ENCODE measurements around the gene ANTXR1.
A peak's percentile ranks its signal among the peaks of the same experiment; 100 is the strongest.

ANTXR1 gene

GRCh38 chr2:69007169-69007568 lies 5.8 kb upstream of the ANTXR1 start:
- no peak for DNase-seq

DNA sequence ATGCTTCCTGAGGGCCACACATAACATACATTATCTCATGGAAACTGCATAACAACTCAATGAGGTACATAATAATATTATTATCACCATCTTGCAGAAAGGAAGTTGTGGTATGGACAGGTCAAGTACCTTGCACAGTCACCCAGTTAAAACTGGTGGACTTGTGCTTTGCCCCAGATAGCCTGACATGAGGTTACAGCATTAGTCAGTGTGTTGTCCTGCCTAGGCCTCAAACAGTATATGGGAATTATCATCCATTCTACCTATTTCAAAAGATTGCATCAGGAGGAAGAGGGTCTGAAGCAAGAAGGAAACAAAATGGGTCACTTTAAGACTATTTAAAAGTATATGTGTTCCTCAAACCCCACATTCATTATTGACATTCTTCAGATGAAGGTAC lies 5.4 kb upstream of the ANTXR1 start:
- DNase-seq = no peak

- no peak for DNase-seq
These were observed 2.4 kb upstream of the ANTXR1 start for GRCh38 chr2:69010437-69011194.

GRCh38 chr2:69011611-69012157 lies 1.3 kb upstream of the ANTXR1 start:
- no peak for DNase-seq

DNA sequence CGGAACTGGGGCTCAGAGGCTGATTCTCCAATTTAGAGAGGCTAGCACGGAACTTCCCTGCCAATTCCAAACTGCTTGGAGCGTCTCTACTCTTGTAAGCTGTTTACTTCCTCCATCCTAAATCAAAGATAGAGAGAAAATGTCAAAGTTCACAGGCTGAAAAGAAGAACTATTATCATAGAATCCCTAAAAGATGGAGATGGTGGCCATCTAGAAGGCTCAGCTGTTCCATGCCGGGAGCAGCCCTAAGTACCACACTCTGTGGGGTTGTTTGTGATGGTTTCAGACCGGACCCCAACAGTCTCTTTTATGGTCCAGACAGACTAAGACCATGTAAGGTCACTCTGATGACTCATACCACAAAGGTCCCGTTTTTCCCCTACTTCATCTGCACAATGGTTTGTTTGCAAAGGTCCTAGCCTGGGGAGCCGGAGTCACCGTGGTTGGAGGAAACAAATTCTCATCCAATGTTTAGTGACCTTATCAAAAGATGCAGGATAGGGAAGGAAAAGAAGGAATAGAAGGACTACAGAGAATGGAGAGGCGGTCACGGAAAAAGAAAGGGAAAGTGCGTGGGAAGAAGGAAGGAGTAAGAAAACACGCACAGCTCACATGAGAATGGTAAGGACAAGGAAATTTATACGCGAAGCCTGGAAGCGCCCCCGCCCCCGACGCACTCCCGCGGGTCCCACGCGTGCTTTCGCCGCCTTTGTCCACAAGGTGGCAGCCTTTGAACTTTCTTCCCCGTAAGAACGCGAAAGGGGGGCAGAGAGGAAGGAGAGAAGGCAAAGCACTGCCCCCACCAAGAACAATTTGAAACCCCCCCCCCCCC lies 453 bp upstream of the ANTXR1 start:
- DNase-seq = peak in 13 of 14 donors; percentile 24 to 75 (median 52)

DNA sequence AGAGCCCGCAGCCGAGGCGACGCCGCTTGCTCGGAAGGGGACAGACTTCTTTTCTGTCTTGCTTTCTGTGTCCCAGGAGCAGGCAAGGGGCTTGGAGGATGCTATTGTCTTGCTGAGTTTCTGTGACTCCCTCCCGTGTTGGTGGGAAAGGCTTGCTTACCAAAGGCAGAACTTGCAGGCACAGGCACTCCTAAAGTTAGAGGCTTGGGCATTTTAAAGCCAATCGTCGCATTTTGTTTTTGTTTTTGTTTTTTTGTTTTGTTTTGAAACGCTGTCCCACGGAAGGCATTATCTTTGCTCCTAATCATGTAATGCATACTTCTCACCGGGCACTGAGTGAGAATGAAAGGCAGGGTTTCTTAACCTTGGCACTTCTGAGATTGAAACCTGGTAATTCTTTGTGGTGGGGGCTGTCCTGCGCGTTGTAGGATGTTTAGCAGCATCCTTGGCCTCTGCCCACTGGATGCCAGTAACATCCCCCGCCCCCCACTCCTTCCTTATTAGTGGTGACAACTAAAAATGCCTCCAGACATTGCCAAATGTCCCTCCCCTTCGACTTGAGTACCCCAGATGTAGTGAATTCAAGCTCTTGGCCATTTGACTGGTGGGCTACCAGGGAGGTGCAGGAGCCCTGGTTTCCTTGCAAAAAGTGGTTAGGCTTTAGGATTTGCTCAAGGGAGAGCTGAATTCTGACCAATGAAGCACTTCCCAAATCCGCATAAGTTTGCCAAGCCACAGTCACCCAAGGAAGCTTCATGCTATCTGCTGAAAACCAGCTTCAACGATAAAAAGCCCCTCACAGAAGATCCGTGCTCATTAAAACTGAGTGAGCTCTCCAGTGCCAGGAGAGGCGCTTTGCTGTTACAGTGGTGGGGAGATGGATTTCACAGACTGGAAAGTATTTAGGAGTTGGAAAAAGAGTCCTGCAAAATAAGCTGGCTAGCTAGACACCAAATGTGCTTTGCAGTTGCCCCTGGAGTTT lies 1.2 kb downstream of the ANTXR1 start:
- no peak for DNase-seq

GRCh38 chr2:69017080-69017479 lies 4.1 kb downstream of the ANTXR1 start:
- DNase-seq = no peak

GRCh38 chr2:69017835-69018234 lies 4.9 kb downstream of the ANTXR1 start:
- no peak for DNase-seq

DNA sequence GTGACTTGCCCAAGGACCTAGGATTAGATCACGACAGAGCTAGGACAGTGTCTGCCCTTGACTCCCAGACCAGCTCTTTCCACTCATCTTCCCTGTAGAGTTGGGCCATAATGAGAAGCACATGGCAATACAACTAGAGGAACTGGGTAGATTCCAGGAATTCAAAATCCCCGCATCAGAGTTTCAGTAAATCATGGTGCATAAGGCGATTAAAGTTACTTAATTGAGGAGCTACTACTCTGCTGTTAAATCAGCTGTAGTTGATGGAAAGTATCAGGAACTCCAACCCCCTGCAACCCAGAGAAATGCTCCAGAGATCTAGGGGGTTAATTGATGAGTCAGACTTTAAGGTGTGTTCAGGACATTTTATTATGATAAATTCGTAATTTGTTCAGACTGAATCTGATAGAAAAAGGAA lies 5.7 kb downstream of the ANTXR1 start:
- DNase-seq = no peak

- no peak for DNase-seq
These were observed 7.8 kb downstream of the ANTXR1 start for GRCh38 chr2:69020496-69021426.

- DNase-seq = no peak
These were observed 8.7 kb downstream of the ANTXR1 start for GRCh38 chr2:69021727-69022126.

- no peak for DNase-seq
These were observed 9.6 kb downstream of the ANTXR1 start for GRCh38 chr2:69022548-69022947.

GRCh38 chr2:69023236-69023635 lies 10.3 kb downstream of the ANTXR1 start:
- DNase-seq = no peak

GRCh38 chr2:69026026-69026425 lies 13.0 kb downstream of the ANTXR1 start:
- DNase-seq = peak in 1 of 14 donors; percentile 6

DNA sequence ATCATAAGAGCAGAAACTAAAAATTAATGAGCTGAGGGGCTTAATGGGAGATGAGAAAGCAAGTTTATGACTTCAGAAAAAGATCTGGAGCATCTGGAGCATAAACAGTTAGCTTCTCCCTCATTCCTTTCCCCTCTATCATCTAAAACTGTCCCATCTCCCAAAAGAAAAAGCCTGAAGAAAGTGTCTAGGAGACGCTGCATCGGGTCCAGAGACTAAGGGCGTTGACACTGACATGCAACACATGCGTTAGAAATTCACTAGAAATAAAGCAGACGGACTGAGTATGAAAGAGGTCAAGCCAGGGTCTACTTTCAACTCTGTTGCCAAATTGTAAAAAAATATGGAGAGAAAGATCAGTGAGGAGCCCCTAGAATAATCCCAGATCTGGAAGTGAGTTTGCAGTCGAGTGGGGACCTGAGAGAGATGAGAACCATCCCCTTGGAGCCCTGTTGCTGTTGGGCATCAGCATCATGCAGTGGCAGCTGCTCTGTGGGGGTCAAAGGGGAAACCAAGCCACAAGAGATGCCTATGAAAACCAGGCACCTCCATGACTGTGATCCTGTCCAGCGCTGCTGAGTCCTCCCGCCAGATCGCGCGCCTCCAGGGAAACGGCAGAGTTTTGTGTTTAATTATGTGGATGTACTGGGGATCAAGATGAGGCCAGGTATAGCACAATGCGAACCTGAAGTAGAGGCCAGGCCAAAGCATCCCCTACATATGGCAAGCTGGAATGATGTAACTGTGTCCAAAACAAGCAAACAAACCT lies 13.9 kb downstream of the ANTXR1 start:
- no peak for DNase-seq

DNA sequence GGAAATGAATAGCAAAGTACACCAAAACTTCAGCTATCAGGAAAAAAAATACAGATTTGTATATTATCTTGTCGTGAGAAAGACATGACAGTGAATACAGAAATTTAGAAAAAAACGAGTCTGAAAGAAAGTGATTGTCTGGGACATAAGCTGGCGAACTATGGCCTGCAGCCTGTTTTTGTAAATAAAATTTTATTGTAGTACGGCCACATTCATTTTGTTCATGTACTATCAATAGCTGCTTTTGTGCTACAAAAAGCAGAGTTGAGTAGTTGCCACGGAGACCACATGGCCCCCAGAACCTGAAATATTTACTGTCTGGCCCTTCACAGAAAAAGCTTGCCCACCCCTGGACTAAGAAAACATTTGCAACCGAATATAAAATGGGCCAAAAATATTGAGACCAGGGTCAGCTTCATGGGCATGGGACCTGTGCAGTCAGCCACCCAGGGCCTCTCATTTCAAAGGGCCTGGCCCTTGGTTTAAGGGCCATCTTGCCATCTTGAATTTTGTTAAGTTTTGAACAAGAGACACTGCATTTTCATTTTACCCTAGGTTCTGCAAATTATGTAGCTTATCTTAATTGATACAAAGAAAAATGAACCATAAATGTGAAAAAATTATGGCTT lies 17.9 kb downstream of the ANTXR1 start:
- DNase-seq = no peak

GRCh38 chr2:69031466-69031865 lies 18.5 kb downstream of the ANTXR1 start:
- no peak for DNase-seq

GRCh38 chr2:69032336-69032735 lies 19.4 kb downstream of the ANTXR1 start:
- DNase-seq = no peak

DNA sequence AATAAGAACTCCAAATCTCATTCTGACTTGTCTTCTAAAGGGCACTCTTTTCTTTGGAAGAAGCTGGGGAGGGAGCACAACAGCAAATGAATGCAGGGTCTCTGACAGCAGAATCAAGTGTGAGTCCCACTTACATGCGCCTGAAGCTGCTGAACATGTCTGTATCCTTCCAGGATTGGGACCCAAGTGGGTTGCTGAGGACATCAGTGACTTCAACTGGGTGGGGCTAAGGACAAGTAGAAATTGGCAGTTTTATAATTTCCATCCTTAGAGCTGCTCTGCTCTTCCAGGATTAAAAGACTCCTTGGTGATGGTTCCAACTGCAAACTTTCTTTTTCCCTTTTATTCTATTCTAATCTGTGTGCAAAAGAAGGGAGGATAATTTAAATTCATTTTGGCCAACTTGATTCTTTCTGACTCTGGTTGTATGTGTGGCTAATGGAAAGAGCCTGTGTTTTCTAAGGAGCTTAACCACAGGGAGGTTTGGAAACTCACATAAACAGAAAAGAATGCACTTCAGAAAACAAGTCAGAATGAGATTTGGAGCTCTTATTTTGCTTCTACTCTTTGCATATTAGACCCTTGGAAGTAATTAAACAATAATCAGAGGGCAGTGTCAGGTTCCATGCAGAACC lies 20.6 kb downstream of the ANTXR1 start:
- no peak for DNase-seq

Measured in C1 segment of cervical spinal cord (tissue), 14 donors.